ENCODE data around the gene STAT1.
"Not testable (repeated sequence)": the region's sequence is repeated elsewhere in the genome, so short reads cannot be mapped to it uniquely, and the experiment has no call there.

GRCh38 chr2:190961117-190961516, 52.9 kb downstream of the STAT1 start:
- TF ChIP-seq EZH2 (IDR thresholded peaks at IDR 0.05; ENCODE audit: low read depth); CTCF (conservative IDR thresholded peaks at IDR 0.05): not testable (repeated sequence)
